A673 (cell line): ENCODE data around the gene ULBP3.

Experiments
- EZH2 ChIP-seq: fragments of 200-600 bp; sonication (generic); IDR thresholded peaks from 2 replicates; pipeline ENCODE4 v1.6.1; 2017; ENCODE audit warnings: borderline replicate concordance, low read depth, mild to moderate bottlenecking, mixed read lengths, antibody characterized with exemption, low read length; ENCODE audit not compliant: poor library complexity, severe bottlenecking
- TF ChIP-seq, protein P1 (sequence below): fragments of 300-800, 200-600 bp; sonication (generic); conservative IDR thresholded peaks from 2 replicates; pipeline ENCODE4 v1.5.1; 2017; ENCODE audit warnings: low read depth, mild to moderate bottlenecking, antibody characterized with exemption, low read length, moderate library complexity, mixed read lengths

DNA sequence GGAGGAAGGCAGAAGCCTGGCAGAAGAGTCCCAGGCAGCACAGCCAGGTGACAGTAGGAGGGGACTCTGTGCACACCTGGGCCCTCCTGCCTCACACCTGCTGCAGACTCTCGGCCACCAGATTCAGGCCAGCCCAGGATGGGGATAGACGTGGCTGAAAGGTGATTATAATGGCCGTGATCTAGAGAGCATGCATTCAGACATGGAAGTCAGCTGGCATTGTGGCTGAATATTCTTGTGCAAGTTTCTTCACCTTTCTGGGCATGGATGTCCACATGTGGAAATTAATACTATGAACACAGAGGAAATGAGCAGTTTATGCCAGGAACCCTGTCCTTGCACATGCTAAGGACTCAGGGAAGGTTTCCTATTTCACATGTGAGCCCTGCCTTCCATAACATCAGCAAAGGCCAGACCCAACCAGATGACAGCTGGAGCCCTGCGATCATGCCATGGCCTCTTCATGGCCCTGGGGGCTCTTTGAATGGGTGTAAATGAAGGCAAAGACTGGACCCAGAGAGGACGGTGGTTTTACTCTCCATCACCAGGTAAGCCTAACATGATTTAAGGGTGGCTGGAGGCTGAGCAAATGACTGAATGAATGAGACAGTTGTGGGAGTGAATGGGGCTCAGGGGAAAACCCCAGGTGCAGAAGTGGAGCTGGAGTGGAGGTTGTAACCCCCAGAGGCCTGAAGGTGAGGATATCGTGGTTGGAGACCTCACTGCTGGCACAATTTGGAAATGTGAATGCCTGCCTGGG, 40.9 kb downstream of the ULBP3 start:
- TF ChIP-seq EZH2 = no peak
- TF ChIP-seq, protein P1, sequence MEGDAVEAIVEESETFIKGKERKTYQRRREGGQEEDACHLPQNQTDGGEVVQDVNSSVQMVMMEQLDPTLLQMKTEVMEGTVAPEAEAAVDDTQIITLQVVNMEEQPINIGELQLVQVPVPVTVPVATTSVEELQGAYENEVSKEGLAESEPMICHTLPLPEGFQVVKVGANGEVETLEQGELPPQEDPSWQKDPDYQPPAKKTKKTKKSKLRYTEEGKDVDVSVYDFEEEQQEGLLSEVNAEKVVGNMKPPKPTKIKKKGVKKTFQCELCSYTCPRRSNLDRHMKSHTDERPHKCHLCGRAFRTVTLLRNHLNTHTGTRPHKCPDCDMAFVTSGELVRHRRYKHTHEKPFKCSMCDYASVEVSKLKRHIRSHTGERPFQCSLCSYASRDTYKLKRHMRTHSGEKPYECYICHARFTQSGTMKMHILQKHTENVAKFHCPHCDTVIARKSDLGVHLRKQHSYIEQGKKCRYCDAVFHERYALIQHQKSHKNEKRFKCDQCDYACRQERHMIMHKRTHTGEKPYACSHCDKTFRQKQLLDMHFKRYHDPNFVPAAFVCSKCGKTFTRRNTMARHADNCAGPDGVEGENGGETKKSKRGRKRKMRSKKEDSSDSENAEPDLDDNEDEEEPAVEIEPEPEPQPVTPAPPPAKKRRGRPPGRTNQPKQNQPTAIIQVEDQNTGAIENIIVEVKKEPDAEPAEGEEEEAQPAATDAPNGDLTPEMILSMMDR = no peak
